Measurements from ENCODE around the gene ZNF777.
A peak's percentile ranks its signal among the peaks of the same experiment; 100 is the strongest.

The ZNF777 gene

DNA sequence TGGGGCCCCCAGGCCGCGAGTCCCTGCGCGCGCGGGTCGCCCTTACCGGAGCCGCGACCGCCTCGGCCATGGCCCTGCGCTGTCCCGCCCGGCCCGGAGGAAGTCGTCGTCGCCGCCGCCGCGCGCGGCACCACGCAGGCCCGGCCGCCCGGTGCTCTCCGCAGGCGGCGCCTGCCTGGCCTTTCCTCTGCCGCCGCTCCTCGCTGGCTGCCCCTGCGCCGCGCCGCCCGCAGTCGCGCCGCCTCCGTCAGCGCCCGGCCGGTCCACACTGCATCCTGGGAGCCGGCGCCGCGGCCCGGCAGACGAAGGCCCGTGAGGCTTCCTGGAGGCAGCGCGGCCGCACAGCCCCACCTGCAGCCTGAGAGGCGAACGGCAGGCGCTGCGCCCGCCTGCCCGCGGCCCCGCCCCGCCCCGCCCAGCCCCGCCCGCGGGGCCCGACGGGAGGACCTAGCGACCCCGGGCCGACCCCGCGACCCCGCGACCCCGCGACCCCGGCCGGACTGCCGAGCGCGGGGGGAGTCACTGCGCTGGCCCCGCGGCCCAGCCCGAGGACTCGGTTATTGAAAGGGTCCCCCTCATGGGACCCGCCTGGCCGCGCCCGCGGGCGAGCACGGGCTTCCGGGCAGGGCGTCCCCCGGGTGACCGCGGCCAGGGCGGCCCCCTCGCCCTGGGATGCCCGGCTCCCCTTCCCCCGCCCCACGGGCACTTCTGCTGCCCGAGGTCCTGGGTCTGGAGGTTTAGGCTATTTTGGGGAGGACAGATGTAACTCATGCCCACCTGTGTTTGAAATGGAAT lies 36.8 kb upstream of the ZNF777 start, which contains the start of gene ZNF746:
Gene ZNF746 (minus strand): TSS at position 343 of the 795 bp plus-strand sequence. CDS start 273 bp downstream, at position 70.
- H4K12ac ChIP-seq (ENCODE audit: low read depth, low read length) = peak within 1 kb of the TSS; percentile 94
- peaks cover 3 to 4% of the 10 kb centered on the region in 2 experiments for H3K4me1 ChIP-seq (ENCODE audit: control insufficient read depth in 1 of 2, insufficient read depth in 2 of 2, low read length in 2 of 2)
- peak within 1 kb of the TSS; percentile 53 for H3K27ac ChIP-seq (ENCODE audit: low read depth, low read length)
- peak within 1 kb of the TSS; percentile 93 for H3K4me3 ChIP-seq (ENCODE audit: low read depth, low read length)
- no peak within 1 kb of the TSS for H2BK12ac ChIP-seq (ENCODE audit: low read length)
- peak within 1 kb of the TSS; percentile 95 for H3K4ac ChIP-seq (ENCODE audit: low read depth, low read length)
- H2AK5ac ChIP-seq (ENCODE audit: low read length) = peak within 1 kb of the TSS; percentile 92
- H2BK5ac ChIP-seq (ENCODE audit: low read depth, low read length, poor library complexity) = peak within 1 kb of the TSS; percentile 46
- WGBS (ENCODE audit: extremely low coverage, insufficient coverage, insufficient read length) = no CpG with 5 or more reads among the region's 109 CpGs
- H3K14ac ChIP-seq (ENCODE audit: low read length) = peak within 1 kb of the TSS; percentile 89
- peaks cover 8% of the 10 kb centered on the region for H3K79me1 ChIP-seq (ENCODE audit: low read length)
- peaks cover 7% of the 10 kb centered on the region for H3K79me2 ChIP-seq (ENCODE audit: control insufficient read depth, insufficient read depth, low read length, poor library complexity)
- H3K9me3 ChIP-seq (ENCODE audit: insufficient read depth, low read depth, low read length) = peaks cover 3% of the 10 kb centered on the region
- H4K91ac ChIP-seq (ENCODE audit: low read depth, low read length) = peak within 1 kb of the TSS; percentile 85
- H3K4me2 ChIP-seq (ENCODE audit: low read length) = peak within 1 kb of the TSS; percentile 94
- peak within 1 kb of the TSS; percentile 2 for H2BK120ac ChIP-seq (ENCODE audit: insufficient read depth, low read length, poor library complexity)
- H3K36me3 ChIP-seq (ENCODE audit: control insufficient read depth in 1 of 2, insufficient read depth in 2 of 2, low read length in 2 of 2) = peaks cover 14% of the 10 kb centered on the region in 2 experiments
- H3K27me3 ChIP-seq (ENCODE audit: insufficient read depth, low read length) = no peaks in the 10 kb centered on the region
- DNase-seq = peak; percentile 84 to 93
- H3K23ac ChIP-seq (ENCODE audit: low read length) = no peak within 1 kb of the TSS
- H2AFZ ChIP-seq (ENCODE audit: insufficient read depth, low read length, poor library complexity) = peak within 1 kb of the TSS; percentile 86
- H3K9ac ChIP-seq (ENCODE audit: low read length) = peak within 1 kb of the TSS; percentile 97
- peak within 1 kb of the TSS; percentile 93 for H3K18ac ChIP-seq (ENCODE audit: low read length)
- peak within 1 kb of the TSS; percentile 88 for H4K8ac ChIP-seq (ENCODE audit: low read depth, low read length)

DNA sequence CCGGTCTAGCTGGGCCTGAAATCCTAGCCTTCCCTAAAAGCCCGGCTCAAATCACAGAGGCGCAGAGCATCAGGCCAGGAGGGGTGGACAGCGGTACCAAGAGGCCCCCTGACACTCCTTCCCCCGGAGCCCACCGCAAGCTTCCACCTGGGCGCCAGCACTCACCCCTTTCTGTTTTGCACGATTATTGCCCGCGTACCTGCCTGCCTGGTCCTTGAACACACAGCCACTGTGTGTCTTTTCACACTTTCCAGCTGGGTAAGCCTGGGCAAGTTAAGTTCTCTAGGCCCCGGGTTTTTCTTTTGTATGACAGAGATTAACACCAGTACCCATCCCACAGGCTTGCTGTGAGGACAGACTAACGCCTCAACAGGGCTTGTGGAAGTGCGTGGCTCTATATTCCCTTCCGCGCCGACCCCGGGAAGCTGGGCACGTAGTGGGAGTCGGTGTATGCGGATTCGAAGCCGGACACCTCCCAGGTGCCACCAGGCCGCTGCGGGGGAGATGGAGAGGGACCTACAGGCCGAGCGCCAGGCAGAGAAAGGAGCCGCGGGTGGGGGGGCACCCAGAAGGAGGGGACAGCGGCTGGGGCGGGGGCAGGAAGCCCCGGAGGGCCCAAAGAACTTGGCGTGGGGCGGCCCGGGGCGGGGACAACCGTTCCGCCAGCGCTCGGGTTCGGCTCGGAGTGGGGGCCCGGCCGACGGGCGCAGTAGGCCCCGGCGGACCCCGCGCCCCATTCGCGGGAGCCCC lies 36.0 kb upstream of the ZNF777 start:
- Histone ChIP-seq H3K4me2 (ENCODE audit: low read length) (peak overlapping the region; percentile 94), H3K27ac (ENCODE audit: low read depth, low read length) (peak overlapping the region; percentile 53), H3K9me3 (ENCODE audit: insufficient read depth, low read depth, low read length) (peaks cover 3% of the 10 kb centered on the region), H2BK5ac (ENCODE audit: low read depth, low read length, poor library complexity) (peak overlapping the region; percentile 46), H3K79me1 (ENCODE audit: low read length) (peaks cover 8% of the 10 kb centered on the region), H2AFZ (ENCODE audit: insufficient read depth, low read length, poor library complexity) (peak overlapping the region; percentile 73), H2BK12ac (ENCODE audit: low read length) (no peak overlapping the region), H2BK120ac (ENCODE audit: insufficient read depth, low read length, poor library complexity) (peak overlapping the region; percentile 2), H3K27me3 (ENCODE audit: insufficient read depth, low read length) (no peaks in the 10 kb centered on the region), H3K23ac (ENCODE audit: low read length) (no peak overlapping the region), H3K4me3 (ENCODE audit: low read depth, low read length) (peak overlapping the region; percentile 93), H2AK5ac (ENCODE audit: low read length) (peak overlapping the region; percentile 92), H3K36me3 (ENCODE audit: control insufficient read depth in 1 of 2, insufficient read depth in 2 of 2, low read length in 2 of 2) (peaks cover 18 to 21% of the 10 kb centered on the region in 2 experiments), H4K12ac (ENCODE audit: low read depth, low read length) (peak overlapping the region; percentile 94), H3K9ac (ENCODE audit: low read length) (peak overlapping the region; percentile 97), H3K4ac (ENCODE audit: low read depth, low read length) (peak overlapping the region; percentile 95), H3K14ac (ENCODE audit: low read length) (peak overlapping the region; percentile 66), H3K4me1 (ENCODE audit: control insufficient read depth in 1 of 2, insufficient read depth in 2 of 2, low read length in 2 of 2) (peaks cover 3 to 4% of the 10 kb centered on the region in 2 experiments), H4K8ac (ENCODE audit: low read depth, low read length) (peak overlapping the region; percentile 81), H4K91ac (ENCODE audit: low read depth, low read length) (peak overlapping the region; percentile 85), H3K18ac (ENCODE audit: low read length) (peak overlapping the region; percentile 93), H3K79me2 (ENCODE audit: control insufficient read depth, insufficient read depth, low read length, poor library complexity) (peaks cover 7% of the 10 kb centered on the region)
- peak in 1 of 2 donors; percentile 25 for DNase-seq
- WGBS (ENCODE audit: extremely low coverage, insufficient coverage, insufficient read length) = no CpG with 5 or more reads among the region's 51 CpGs

DNA sequence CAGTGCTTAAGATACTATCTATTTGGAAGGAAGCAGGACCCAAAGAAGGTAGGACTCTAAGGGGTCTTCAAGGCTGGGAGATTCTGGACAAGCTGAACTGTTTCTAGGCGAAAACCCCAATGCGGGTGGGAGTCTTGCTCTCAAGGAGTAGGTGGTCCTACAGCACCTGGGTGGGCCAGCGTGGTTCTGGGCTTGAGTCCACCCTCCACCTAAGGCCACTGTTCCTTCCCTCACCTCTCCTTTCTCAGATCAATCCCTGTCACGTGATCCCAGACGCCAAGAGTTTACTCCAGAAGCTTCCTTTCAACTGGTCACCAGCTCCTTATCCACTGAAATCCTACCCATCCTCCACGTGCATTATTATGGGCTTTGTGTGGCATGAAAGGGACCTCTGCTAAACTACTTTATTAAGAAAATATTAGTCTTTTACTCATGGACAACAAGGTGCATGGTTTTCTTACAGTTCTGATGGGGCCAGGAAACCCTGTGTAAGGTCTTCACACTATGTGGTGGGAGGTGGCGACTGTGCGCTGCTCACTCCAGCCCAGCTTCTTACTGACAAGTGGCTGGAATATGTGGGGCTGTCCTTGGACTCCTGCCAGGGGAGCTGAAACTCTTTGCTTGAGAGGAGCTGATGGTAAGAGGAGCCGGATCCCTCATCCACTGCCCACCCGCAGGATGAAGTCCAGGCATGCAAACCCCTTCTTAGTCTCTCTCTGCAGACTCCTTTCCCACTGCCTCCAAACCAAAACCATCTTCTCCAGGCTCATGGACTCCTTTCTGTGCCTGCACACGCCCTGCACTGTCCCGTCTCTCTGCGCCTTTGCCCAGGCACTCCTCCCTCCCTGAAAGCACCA lies 35.2 kb upstream of the ZNF777 start:
- Histone ChIP-seq H2AK5ac (ENCODE audit: low read length) (no peak overlapping the region), H2AFZ (ENCODE audit: insufficient read depth, low read length, poor library complexity) (no peak overlapping the region), H3K18ac (ENCODE audit: low read length) (no peak overlapping the region), H3K4me3 (ENCODE audit: low read depth, low read length) (no peak overlapping the region), H3K14ac (ENCODE audit: low read length) (no peak overlapping the region), H2BK120ac (ENCODE audit: insufficient read depth, low read length, poor library complexity) (no peak overlapping the region), H3K27me3 (ENCODE audit: insufficient read depth, low read length) (no peaks in the 10 kb centered on the region), H4K8ac (ENCODE audit: low read depth, low read length) (no peak overlapping the region), H4K12ac (ENCODE audit: low read depth, low read length) (no peak overlapping the region), H3K9me3 (ENCODE audit: insufficient read depth, low read depth, low read length) (peaks cover 3% of the 10 kb centered on the region), H3K79me2 (ENCODE audit: control insufficient read depth, insufficient read depth, low read length, poor library complexity) (peaks cover 7% of the 10 kb centered on the region), H3K23ac (ENCODE audit: low read length) (no peak overlapping the region), H2BK5ac (ENCODE audit: low read depth, low read length, poor library complexity) (no peak overlapping the region), H2BK12ac (ENCODE audit: low read length) (no peak overlapping the region), H3K27ac (ENCODE audit: low read depth, low read length) (no peak overlapping the region), H3K79me1 (ENCODE audit: low read length) (peaks cover 8% of the 10 kb centered on the region), H3K36me3 (ENCODE audit: control insufficient read depth in 1 of 2, insufficient read depth in 2 of 2, low read length in 2 of 2) (peaks cover 25 to 29% of the 10 kb centered on the region in 2 experiments), H3K4me2 (ENCODE audit: low read length) (peak overlapping the region; percentile 94), H3K4ac (ENCODE audit: low read depth, low read length) (peak overlapping the region; percentile 56), H3K4me1 (ENCODE audit: control insufficient read depth in 1 of 2, insufficient read depth in 2 of 2, low read length in 2 of 2) (peaks cover 3 to 4% of the 10 kb centered on the region in 2 experiments), H3K9ac (ENCODE audit: low read length) (no peak overlapping the region), H4K91ac (ENCODE audit: low read depth, low read length) (no peak overlapping the region)
- no CpG with 5 or more reads among the region's 13 CpGs for WGBS (ENCODE audit: extremely low coverage, insufficient coverage, insufficient read length)
- peak in 1 of 2 donors; percentile 10 for DNase-seq
